ENCODE results near the gene IL1R2.

The IL1R2 gene

GRCh38 chr2:101947374-101947773 lies 44.4 kb upstream of the IL1R2 start (continued):
- no peak for TF ChIP-seq ZBTB11 (tag by site-specific recombination; conservative IDR thresholded peaks at IDR 0.05; ENCODE audit: low read depth)
- no peak for TF ChIP-seq ZNF473 (tag by site-specific recombination; IDR thresholded peaks at IDR 0.05)

DNA sequence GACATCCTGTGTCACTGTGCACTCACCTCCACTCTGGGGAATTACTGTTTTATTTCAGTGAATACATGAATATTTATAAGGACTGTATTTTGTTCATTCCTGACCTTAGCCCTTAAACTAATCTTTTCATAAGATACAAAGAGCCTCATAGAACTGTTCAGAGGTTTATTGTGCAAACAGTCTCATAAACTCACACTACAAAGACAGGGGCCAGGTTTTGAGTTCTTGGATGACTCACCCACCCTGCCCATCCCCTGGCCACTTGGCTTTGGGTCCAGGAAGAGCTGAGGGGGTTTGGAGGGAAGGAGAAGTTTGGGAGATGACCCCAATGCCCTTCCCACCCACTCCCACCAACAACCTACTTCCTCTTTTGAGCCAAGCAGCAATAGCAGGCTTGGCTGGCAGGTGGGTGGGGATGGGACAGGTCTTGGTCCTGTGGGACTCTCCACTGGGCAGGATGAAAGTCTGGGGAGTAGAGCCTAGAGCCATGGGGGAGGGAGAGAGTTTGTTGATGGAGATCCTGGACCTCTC lies 43.1 kb upstream of the IL1R2 start:
- Histone ChIP-seq H3K4me1 (ENCODE audit: control insufficient read depth, insufficient read depth, low read length) (no peaks in the 10 kb centered on the region), H3K4me3 (ENCODE audit: low read depth, low read length) (no peak overlapping the region), H3K9me3 (ENCODE audit: control insufficient read depth, insufficient read depth, low read depth, low read length) (no peaks in the 10 kb centered on the region), H3K27ac (ENCODE audit: extremely low read depth, low read depth, low read length) (no peak overlapping the region), H3K36me3 (ENCODE audit: control insufficient read depth in 2 of 2, insufficient read depth in 1 of 2, low read length in 2 of 2) (no peaks in the 10 kb centered on the region)
- POLR2A ChIA-PET, result no interaction called here
- no peak for TF ChIP-seq ZNF19 (tag by site-specific recombination; IDR thresholded peaks at IDR 0.05; ENCODE audit: low read depth)
- no peak for TF ChIP-seq ZFP69B (tag by site-specific recombination; IDR thresholded peaks at IDR 0.05)
- no peak for TF ChIP-seq ZNF585B (tag by site-specific recombination; IDR thresholded peaks at IDR 0.05)
- no peak for TF ChIP-seq ZNF623 (tag by site-specific recombination; IDR thresholded peaks at IDR 0.05)
- TF ChIP-seq KLF7 (tag by site-specific recombination; IDR thresholded peaks at IDR 0.05; ENCODE audit: borderline replicate concordance), result no peak
- TF ChIP-seq, protein P1, sequence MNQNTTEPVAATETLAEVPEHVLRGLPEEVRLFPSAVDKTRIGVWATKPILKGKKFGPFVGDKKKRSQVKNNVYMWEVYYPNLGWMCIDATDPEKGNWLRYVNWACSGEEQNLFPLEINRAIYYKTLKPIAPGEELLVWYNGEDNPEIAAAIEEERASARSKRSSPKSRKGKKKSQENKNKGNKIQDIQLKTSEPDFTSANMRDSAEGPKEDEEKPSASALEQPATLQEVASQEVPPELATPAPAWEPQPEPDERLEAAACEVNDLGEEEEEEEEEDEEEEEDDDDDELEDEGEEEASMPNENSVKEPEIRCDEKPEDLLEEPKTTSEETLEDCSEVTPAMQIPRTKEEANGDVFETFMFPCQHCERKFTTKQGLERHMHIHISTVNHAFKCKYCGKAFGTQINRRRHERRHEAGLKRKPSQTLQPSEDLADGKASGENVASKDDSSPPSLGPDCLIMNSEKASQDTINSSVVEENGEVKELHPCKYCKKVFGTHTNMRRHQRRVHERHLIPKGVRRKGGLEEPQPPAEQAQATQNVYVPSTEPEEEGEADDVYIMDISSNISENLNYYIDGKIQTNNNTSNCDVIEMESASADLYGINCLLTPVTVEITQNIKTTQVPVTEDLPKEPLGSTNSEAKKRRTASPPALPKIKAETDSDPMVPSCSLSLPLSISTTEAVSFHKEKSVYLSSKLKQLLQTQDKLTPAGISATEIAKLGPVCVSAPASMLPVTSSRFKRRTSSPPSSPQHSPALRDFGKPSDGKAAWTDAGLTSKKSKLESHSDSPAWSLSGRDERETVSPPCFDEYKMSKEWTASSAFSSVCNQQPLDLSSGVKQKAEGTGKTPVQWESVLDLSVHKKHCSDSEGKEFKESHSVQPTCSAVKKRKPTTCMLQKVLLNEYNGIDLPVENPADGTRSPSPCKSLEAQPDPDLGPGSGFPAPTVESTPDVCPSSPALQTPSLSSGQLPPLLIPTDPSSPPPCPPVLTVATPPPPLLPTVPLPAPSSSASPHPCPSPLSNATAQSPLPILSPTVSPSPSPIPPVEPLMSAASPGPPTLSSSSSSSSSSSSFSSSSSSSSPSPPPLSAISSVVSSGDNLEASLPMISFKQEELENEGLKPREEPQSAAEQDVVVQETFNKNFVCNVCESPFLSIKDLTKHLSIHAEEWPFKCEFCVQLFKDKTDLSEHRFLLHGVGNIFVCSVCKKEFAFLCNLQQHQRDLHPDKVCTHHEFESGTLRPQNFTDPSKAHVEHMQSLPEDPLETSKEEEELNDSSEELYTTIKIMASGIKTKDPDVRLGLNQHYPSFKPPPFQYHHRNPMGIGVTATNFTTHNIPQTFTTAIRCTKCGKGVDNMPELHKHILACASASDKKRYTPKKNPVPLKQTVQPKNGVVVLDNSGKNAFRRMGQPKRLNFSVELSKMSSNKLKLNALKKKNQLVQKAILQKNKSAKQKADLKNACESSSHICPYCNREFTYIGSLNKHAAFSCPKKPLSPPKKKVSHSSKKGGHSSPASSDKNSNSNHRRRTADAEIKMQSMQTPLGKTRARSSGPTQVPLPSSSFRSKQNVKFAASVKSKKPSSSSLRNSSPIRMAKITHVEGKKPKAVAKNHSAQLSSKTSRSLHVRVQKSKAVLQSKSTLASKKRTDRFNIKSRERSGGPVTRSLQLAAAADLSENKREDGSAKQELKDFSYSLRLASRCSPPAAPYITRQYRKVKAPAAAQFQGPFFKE (tag by site-specific recombination; IDR thresholded peaks at IDR 0.05; ENCODE audit: borderline replicate concordance), result no peak
- TF ChIP-seq PATZ1 (tag by site-specific recombination; IDR thresholded peaks at IDR 0.05), result no peak
- TF ChIP-seq GLIS2 (tag by site-specific recombination; IDR thresholded peaks at IDR 0.05), result no peak
- no peak for TF ChIP-seq ZFP41 (tag by site-specific recombination; IDR thresholded peaks at IDR 0.05; ENCODE audit: borderline replicate concordance)
- TF ChIP-seq ZBTB26 (tag by site-specific recombination; optimal IDR thresholded peaks at IDR 0.05), result no peak
- TF ChIP-seq, protein P2, sequence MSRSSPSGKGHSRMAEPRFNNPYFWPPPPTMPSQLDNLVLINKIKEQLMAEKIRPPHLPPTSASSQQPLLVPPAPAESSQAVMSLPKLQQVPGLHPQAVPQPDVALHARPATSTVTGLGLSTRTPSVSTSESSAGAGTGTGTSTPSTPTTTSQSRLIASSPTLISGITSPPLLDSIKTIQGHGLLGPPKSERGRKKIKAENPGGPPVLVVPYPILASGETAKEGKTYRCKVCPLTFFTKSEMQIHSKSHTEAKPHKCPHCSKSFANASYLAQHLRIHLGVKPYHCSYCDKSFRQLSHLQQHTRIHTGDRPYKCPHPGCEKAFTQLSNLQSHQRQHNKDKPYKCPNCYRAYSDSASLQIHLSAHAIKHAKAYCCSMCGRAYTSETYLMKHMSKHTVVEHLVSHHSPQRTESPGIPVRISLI (tag by site-specific recombination; IDR thresholded peaks at IDR 0.05), result no peak
- no peak for TF ChIP-seq HOXD13 (CRISPR knock-in tag; IDR thresholded peaks at IDR 0.05; ENCODE audit: borderline replicate concordance)
- no peak for TF ChIP-seq ZNF114 (tag by site-specific recombination; IDR thresholded peaks at IDR 0.05)
- CTCF ChIA-PET, result no interaction called here

Data from HEK293 (cell line).